Kidney (tissue), 14 donors: ENCODE data around the gene TM2D1. TPM values are rescaled to one million over a fixed set of nuclear protein-coding genes. Genes with fewer than 3 reads are reported as not detected.

Experiments used
- DNase-seq, 5 donors: peaks; one replicate each; pipeline ENCODE4 v3.0.0-alpha.2; 2013 to 2020
- FAIRE-seq: peaks from 2 replicates; lab custom pipeline; 2012; peaks lifted over from hg19 to GRCh38; lab: Jason Lieb, UNC
- H3K27ac ChIP-seq, 2 donors: one replicate each; pipeline ENCODE4 v1.7.0; 2013; ENCODE audit warnings: low read depth in 2 of 2, low read length in 2 of 2, inconsistent platforms in 1 of 2
- H3K27me3 ChIP-seq: one replicate; pipeline ENCODE4 v1.7.1; 2013; ENCODE audit warnings: low read length, inconsistent platforms; ENCODE audit not compliant: control insufficient read depth, insufficient read depth
- H3K36me3 ChIP-seq, 3 donors: one replicate each; pipeline versions ENCODE4 v1.7.0 to v1.7.1; 2013; ENCODE audit warnings: low read length in 3 of 3, control low read depth in 1 of 3, inconsistent platforms in 1 of 3; ENCODE audit not compliant: insufficient read depth in 3 of 3, control insufficient read depth in 2 of 3
- H3K4me1 ChIP-seq, 3 donors: one replicate each; pipeline versions ENCODE4 v1.7.0 to v1.7.1; 2013; ENCODE audit warnings: low read length in 3 of 3, inconsistent platforms in 1 of 3, low read depth in 1 of 3; ENCODE audit not compliant: control insufficient read depth in 2 of 3, insufficient read depth in 2 of 3
- H3K4me3 ChIP-seq, 3 donors: one replicate each; pipeline versions ENCODE4 v1.7.0 to v1.8.1; 2013; ENCODE audit warnings: low read length in 3 of 3, control low read depth in 1 of 3, inconsistent platforms in 1 of 3
- H3K9ac ChIP-seq, 3 donors: one replicate each; pipeline versions ENCODE4 v1.7.0 to v1.7.1; 2013; ENCODE audit warnings: low read length in 3 of 3, control low read depth in 1 of 3, inconsistent platforms in 1 of 3
- H3K9me3 ChIP-seq, 3 donors: one replicate each; pipeline versions ENCODE4 v1.7.0 to v1.7.1; 2013; ENCODE audit warnings: low read length in 3 of 3, control low read depth in 1 of 3, inconsistent platforms in 1 of 3; ENCODE audit not compliant: control insufficient read depth in 2 of 3, insufficient read depth in 1 of 3
- CTCF ChIP-seq: IDR thresholded peaks from 3 replicates; pipeline ENCODE4 v1.5.1; 2012; ENCODE audit warnings: mild to moderate bottlenecking, moderate library complexity, borderline replicate concordance; ENCODE audit not compliant: insufficient read depth; ENCODE audit errors: extremely low read depth
- intact Hi-C: fragments of 100-400 bp; cut with DNase I; formaldehyde crosslinking; loops from one replicate; pipeline ENCODE4 v1.11.1; 2022
- polyA plus RNA-seq: library from polyadenylated mRNA; stranded (reverse); fragments of 350-450 nt; fragmentation: Illumina TruSeq; extraction: RNeasy Lipid Tissue Mini Kit (QIAGEN cat#74804); gene quantifications from one replicate; pipeline ENCODE4 v1.2.3, GENCODE V29; 2014; ENCODE audit warnings: low read depth, low replicate concordance; ENCODE audit not compliant: insufficient read depth
- total RNA-seq: library from RNA; stranded (reverse); fragmentation: NEBNext Ultra II Directional; extraction: Animal tissue kit (Norgen Biotek cat#: 25700); gene quantifications from one replicate; pipeline ENCODE4 v1.2.1, GENCODE V29; 2021
- donor health status: control.
- donor health status: control.
- donor health status: control.
- donor health status: control.
- donor health status: control.
- donor health status: DM: yes; HTN: yes; CAD: no.
- donor health status: Normal renal cell carcinoma (clear cell type).

Gene TM2D1
- total and polyA plus RNA-seq, 2 donors from 2014 or later: 49.6 to 52.6 TPM

DNA sequence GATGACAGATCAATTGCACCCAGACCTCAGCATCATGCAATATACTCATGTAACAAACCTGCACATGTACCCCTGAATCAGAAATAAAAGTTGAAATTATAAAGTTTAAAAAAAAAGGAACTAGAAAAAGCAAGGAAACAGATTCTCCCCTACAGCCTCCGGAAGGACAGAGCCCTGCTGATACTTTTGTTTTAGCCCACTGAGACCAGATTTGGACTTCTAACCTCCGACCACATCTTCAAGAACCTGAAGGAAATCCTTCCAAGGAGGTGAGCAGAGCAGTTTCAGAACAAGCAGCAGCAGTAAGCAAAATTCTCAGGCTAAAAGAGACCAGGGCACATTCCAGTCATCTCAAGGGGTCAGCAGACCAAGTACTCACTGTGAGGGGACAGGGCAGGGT, 54.5 kb downstream of the TM2D1 start:
- no peaks in the 10 kb centered on the region for H3K36me3 ChIP-seq
- H3K27ac ChIP-seq: no peak overlapping the region
- TF ChIP-seq CTCF: no peak
- no peaks in the 10 kb centered on the region for H3K4me1 ChIP-seq
- no peak overlapping the region for H3K9ac ChIP-seq
- DNase-seq (peak in 1 of 5 donors; percentile 7), FAIRE-seq (no peak)
- H3K9me3 ChIP-seq: no peaks in the 10 kb centered on the region
- H3K4me3 ChIP-seq: no peak overlapping the region
- H3K27me3 ChIP-seq: no peaks in the 10 kb centered on the region
- intact Hi-C loops: no loop called here

GRCh38 chr1:61670016-61670415, 54.9 kb downstream of the TM2D1 start:
- Histone ChIP-seq H3K9ac (no peak overlapping the region), H3K9me3 (no peaks in the 10 kb centered on the region), H3K4me3 (no peak overlapping the region), H3K36me3 (no peaks in the 10 kb centered on the region), H3K27me3 (no peaks in the 10 kb centered on the region), H3K4me1 (no peaks in the 10 kb centered on the region), H3K27ac (no peak overlapping the region)
- TF ChIP-seq CTCF: no peak
- intact Hi-C loops: no loop called here
- FAIRE-seq (no peak), DNase-seq (no peak)

DNA sequence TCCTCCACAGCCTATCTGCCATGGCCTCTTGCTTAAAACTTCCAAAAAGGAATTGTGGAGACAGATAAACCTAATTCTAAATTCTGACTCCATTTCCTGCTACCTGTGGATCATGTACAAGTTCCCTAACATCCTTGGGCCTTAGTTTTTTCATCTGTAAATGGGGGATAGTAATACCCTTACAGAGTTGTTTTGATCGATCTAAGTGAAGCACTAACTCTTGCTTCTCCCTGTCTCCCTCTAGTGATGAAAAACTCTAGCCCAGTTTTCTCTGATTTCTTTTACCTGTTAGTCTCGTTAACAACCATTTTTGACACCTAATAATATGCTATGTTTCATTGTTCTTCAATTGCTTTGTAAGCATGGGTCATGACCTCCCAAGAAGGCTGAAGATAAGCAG, 65.9 kb downstream of the TM2D1 start:
- H3K36me3 ChIP-seq: no peaks in the 10 kb centered on the region
- H3K4me1 ChIP-seq: no peaks in the 10 kb centered on the region
- no peak overlapping the region for H3K27ac ChIP-seq
- intact Hi-C loops: no loop called here
- FAIRE-seq: no peak
- no peak for TF ChIP-seq CTCF
- no peak overlapping the region for H3K9ac ChIP-seq
- H3K4me3 ChIP-seq: no peak overlapping the region
- no peak for DNase-seq
- H3K27me3 ChIP-seq: no peaks in the 10 kb centered on the region
- no peaks in the 10 kb centered on the region for H3K9me3 ChIP-seq

- Histone ChIP-seq H3K4me1 (no peaks in the 10 kb centered on the region), H3K4me3 (no peak overlapping the region), H3K27me3 (no peaks in the 10 kb centered on the region)
These were observed 69.5 kb downstream of the TM2D1 start for GRCh38 chr1:61655453-61655852.

More at GRCh38 chr1:61655453-61655852, 69.5 kb downstream of the TM2D1 start:
- TF ChIP-seq CTCF: no peak
- Histone ChIP-seq H3K9me3 (no peaks in the 10 kb centered on the region), H3K27ac (no peak overlapping the region), H3K9ac (no peak overlapping the region), H3K36me3 (no peaks in the 10 kb centered on the region)
- FAIRE-seq: no peak
- intact Hi-C loops: no loop called here
- no peak for DNase-seq
